ENCODE results near the gene NUP43.
A peak's percentile ranks its signal among the peaks of the same experiment; 100 is the strongest.
"Not testable (repeated sequence)": the region's sequence is repeated elsewhere in the genome, so short reads cannot be mapped to it uniquely, and the experiment has no call there.

Gene NUP43

DNA sequence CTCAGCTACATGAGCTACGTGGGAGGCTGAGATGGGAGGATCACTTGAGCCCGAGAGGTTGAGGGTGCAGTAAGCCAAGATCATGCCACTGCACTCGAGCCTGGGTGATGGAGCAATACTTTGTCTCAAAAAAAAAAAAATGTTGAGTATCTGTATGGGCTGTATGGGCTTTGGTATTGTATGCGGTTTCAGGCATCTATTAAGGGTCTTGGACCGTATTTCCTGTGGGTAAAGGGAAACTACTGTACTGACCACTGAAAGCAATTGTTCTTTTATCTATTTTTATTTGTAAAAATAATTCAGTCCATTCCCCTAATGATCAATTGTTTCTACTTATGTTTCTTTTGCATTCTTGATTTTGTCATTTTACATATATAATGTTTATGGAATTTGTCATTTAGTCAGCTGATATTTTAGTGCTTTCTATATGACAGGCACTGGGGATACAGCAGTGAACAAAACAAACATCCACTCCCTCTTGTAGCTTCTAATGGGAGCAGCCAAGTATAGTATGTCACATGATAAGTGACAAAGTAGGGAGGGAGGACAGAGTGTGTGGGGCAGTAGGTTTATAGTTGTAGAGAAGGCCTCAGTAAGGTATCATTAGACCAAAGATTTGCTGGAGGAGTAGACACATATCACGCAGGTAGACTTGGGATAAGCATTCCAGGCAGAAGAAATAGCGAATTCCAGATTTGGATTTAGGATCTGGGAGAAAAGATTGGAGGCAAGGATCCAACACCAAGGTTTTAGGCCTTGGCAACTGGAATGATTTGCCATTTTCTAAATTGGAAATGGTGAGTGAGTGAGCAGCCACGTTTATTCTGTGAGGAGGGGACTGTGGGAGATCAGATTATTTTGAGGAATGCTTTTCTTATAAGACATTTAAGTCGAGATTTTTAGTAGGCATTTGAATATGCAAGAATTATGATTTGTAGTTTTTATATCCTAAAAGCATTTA, 9.3 kb upstream of the NUP43 start:
- no peak overlapping the region for H3K4me3 ChIP-seq (ENCODE audit: low read length)
- no peak for DNase-seq (ENCODE audit: low read depth)
- no peak for TF ChIP-seq CTCF (conservative IDR thresholded peaks at IDR 0.05; ENCODE audit: low read depth, low read length)

DNA sequence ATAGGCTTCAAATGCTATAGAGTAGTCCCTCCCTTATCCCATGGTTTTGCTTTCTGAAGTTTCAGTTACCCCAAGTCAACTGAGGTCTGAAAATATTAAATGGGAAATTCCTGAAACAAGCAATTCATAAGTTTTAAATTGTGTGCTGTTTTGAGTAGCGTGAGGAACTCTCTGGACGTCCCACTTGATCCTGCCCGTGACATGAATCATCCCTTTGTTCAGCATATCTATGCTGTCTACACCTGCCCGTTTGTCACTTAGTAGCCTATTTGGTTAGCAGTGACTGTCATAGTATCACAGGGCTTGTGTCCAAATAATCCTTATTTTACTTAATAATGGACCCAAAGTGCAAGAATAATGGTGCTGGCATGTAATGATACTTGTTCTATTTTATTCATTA, 8.2 kb upstream of the NUP43 start:
- no peak for TF ChIP-seq CTCF (conservative IDR thresholded peaks at IDR 0.05; ENCODE audit: low read depth, low read length)
- H3K4me3 ChIP-seq (ENCODE audit: low read length), result no peak overlapping the region
- DNase-seq (ENCODE audit: low read depth), result no peak

DNA sequence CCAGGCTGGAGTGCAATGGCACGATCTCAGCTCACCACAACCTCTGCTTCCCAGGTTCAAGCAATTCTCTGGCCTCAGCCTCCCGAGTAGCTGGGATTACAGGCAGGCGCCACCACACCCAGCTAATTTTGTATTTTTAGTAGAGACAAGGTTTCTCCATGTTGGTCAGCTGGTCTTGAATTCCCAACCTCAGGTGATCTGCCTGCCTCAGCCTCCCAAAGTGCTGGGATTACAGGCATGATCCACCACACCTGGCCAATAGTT, 7.0 kb upstream of the NUP43 start:
- DNase-seq (ENCODE audit: low read depth); H3K4me3 ChIP-seq (ENCODE audit: low read length): not testable (repeated sequence)

DNA sequence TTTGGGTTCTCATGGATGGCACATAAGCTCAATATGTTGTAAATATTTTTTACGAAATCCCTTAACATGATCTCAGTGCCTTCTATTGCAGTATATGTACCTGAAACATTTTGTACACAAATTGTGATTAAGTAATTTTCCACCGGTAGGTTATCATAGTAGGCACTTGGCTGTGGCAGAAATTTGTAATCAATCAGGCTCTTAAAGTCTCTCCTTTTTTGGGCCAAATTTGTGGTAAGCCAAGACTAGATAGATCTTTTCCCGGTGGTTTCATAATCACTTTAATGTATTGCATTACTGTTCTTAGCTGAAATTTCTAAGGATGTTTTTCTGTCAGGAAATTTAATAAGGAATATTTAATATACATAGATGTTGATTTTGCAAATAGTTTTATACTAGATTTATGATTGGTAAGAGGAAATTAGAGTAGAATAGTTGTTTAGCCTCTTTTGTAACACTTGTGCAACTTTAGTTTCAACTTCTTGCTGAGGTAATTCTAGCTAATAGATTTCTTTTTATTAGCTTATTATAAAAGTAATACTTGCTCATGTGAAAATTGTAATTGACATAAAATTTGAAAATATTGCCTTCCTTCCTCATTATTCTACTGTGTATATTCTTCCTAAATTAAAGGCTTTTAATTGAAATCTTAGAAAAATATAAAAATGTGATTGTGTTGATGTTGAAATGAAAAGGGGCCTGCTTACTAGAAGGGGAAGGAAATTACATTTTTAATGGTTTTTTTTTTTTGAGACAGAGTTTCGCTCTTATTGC, 6.5 kb upstream of the NUP43 start:
- TF ChIP-seq CTCF (conservative IDR thresholded peaks at IDR 0.05; ENCODE audit: low read depth, low read length), result no peak
- no peak for DNase-seq (ENCODE audit: low read depth)
- no peak overlapping the region for H3K4me3 ChIP-seq (ENCODE audit: low read length)

DNA sequence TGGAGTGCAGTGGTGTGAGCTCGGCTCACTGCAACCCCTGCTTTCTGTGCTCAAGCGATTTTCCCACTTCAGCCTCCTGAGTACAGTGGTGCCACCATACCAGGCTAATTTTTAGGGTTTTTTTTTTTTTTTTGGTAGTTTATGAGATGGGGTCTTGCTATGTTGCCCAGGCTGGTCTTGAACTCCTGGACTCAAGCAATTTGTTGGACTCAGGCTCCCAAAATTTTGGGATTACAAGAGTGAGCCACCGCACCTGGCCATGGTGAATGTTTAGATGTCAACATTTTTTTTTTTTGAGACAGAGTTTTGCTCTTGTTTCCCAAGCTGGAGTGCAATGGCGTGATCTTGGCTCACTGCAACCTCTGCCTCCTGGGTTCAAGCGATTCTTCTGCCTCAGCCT, 5.6 kb upstream of the NUP43 start:
- not testable (repeated sequence) for DNase-seq (ENCODE audit: low read depth); H3K4me3 ChIP-seq (ENCODE audit: low read length)

GRCh38 chr6:149751239-149751638, 4.9 kb upstream of the NUP43 start:
- DNase-seq (ENCODE audit: low read depth), result no peak
- no peak for TF ChIP-seq CTCF (conservative IDR thresholded peaks at IDR 0.05; ENCODE audit: low read depth, low read length)
- no peak overlapping the region for H3K4me3 ChIP-seq (ENCODE audit: low read length)

DNA sequence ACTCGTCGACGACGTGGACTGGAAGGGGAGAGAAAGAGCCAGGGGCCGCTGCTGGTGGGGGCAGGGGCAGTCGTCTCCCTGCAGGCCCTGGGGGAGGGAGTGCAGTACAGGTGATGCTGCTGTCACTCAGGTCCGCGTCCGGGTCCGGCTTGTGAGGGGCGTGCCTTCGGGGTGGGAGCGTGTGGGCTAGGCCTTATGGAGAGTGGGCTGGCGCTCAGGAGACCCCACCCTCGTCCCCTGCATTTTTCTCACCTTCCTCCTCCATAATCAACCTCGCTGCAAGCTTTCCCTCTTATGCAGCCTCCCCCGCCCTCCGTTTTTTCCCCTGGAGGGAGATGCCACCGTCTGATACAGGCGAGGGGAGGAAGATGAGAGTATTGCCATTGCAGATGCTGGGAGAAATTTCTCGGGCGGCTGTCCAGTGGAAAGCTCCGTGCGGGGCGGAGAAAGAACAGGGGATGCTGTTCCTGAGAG, 3.8 kb upstream of the NUP43 start:
- TF ChIP-seq CTCF (conservative IDR thresholded peaks at IDR 0.05; ENCODE audit: low read depth, low read length), result no peak
- DNase-seq (ENCODE audit: low read depth), result peak; percentile 10
- H3K4me3 ChIP-seq (ENCODE audit: low read length), result peak overlapping the region; percentile 93

- DNase-seq (ENCODE audit: low read depth), result peak; percentile 51
- peak within 1 kb of the TSS; percentile 93 for H3K4me3 ChIP-seq (ENCODE audit: low read length)
Measured at GRCh38 chr6:149749594-149750135, 3.3 kb upstream of the NUP43 start, which contains the start of gene PCMT1. Gene PCMT1, plus strand, starts transcription at chr6:149749741. Its CDS starts 161 bp downstream, at chr6:149749902.

GRCh38 chr6:149749082-149749593, 2.8 kb upstream of the NUP43 start:
- H3K4me3 ChIP-seq (ENCODE audit: low read length), result peak overlapping the region; percentile 93
- not testable (repeated sequence) for DNase-seq (ENCODE audit: low read depth)

More at GRCh38 chr6:149749594-149750135, 3.3 kb upstream of the NUP43 start, which contains the start of gene PCMT1:
- TF ChIP-seq CTCF (conservative IDR thresholded peaks at IDR 0.05; ENCODE audit: low read depth, low read length), result no peak

- peak overlapping the region; percentile 97 for H3K4me3 ChIP-seq (ENCODE audit: low read length)
- not testable (repeated sequence) for DNase-seq (ENCODE audit: low read depth)
Measured at GRCh38 chr6:149745252-149745651, 1.1 kb downstream of the NUP43 start.

Measured in retinal pigment epithelial cell (primary cell).